ENCODE results near the gene CDC42BPA. TPM values are rescaled to one million over a fixed set of nuclear protein-coding genes. Genes with fewer than 3 reads are reported as not detected.

The CDC42BPA gene
- total RNA-seq, 1 experiment from 2014 or later, result 32.0 TPM

DNA sequence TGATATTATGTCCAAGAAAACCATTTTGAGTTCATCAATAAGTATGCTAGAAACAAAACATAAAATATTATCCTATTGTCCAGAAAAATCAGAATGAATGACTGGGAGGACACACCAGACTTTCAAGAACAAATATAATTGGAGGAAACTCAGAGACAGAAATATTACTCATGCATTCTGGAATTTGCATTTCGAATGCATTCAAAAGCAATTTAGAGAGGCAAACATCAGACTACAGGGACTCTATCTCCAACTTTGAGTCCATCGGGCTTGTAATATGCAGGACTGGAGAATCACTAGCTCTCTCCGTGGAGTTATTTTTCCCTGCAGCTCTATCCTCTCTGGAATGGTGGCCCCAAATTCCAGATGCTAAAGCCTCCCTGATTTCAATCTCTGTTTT is 161.8 kb downstream of the CDC42BPA start:
- Histone ChIP-seq H3K36me3 (ENCODE audit: low read depth, low read length) (0 out of 2 replicates have a peak, but pooled peaks cover 4% of the 10 kb centered on the region), H3K9ac (ENCODE audit: low read length) (no peak overlapping the region), H3K4me3 (ENCODE audit: low read length) (no peak overlapping the region), H3F3A (ENCODE audit: low read length, unreplicated experiment) (no peaks in the 10 kb centered on the region), H3K4me1 (ENCODE audit: insufficient read depth, low read length) (peaks cover 11% of the 10 kb centered on the region; the same call in 1 of the 2 replicates), H3K27me3 (ENCODE audit: low read length) (no peaks in the 10 kb centered on the region), H3K27ac (ENCODE audit: low read length) (no peak overlapping the region), H4K20me1 (ENCODE audit: low read length) (no peaks in the 10 kb centered on the region), H3K9me2 (replicated peaks; ENCODE audit: low read length) (no peaks in the 10 kb centered on the region), H3K9me3 (ENCODE audit: low read length) (no peaks in the 10 kb centered on the region), H3K79me2 (ENCODE audit: low read length) (no peaks in the 10 kb centered on the region), H3K4me2 (ENCODE audit: low read length) (no peak overlapping the region), H2AFZ (ENCODE audit: low read length) (no peak overlapping the region)
- CTCF ChIA-PET, result no interaction called here
- intact Hi-C loops (cut with micrococcal nuclease), result no loop called here
- POLR2A ChIA-PET (ENCODE audit: unreplicated experiment), result no interaction called here
- DNase-seq (no peak), ATAC-seq (no peak)
- BruUV-seq (replicated peaks), result no TSS peak
- TF ChIP-seq EZH2 (IDR thresholded peaks at IDR 0.05; ENCODE audit: low read length, unreplicated experiment) (no peak), EZH2phosphoT487 (IDR thresholded peaks at IDR 0.05; ENCODE audit: borderline replicate concordance, low read length) (no peak)
- TF ChIP-seq, protein P1, sequence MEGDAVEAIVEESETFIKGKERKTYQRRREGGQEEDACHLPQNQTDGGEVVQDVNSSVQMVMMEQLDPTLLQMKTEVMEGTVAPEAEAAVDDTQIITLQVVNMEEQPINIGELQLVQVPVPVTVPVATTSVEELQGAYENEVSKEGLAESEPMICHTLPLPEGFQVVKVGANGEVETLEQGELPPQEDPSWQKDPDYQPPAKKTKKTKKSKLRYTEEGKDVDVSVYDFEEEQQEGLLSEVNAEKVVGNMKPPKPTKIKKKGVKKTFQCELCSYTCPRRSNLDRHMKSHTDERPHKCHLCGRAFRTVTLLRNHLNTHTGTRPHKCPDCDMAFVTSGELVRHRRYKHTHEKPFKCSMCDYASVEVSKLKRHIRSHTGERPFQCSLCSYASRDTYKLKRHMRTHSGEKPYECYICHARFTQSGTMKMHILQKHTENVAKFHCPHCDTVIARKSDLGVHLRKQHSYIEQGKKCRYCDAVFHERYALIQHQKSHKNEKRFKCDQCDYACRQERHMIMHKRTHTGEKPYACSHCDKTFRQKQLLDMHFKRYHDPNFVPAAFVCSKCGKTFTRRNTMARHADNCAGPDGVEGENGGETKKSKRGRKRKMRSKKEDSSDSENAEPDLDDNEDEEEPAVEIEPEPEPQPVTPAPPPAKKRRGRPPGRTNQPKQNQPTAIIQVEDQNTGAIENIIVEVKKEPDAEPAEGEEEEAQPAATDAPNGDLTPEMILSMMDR (conservative IDR thresholded peaks at IDR 0.05; ENCODE audit: low read depth, low read length), result no peak

DNA sequence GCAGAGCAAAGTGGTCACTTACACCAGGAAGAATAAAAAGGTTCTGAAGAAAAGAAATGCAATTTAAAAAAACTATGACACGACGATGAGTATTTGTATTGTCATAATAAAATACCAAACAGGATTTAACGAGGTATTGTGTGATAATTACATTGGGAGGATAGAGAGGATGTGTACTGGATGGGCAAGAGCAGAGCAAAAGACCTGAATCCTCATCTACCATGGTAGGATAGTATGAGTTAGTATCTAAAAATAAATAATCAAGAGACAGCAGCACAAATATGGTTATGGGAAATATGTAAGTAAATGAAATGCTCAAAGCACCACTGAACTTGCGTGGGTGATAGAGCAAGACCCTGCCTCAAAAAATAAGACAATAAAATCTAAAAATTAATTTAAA is 162.6 kb downstream of the CDC42BPA start:
- no peak overlapping the region for H3K4me3 ChIP-seq (ENCODE audit: low read length)
- H3K27me3 ChIP-seq (ENCODE audit: low read length), result no peaks in the 10 kb centered on the region
- TF ChIP-seq EZH2 (IDR thresholded peaks at IDR 0.05; ENCODE audit: low read length, unreplicated experiment) (no peak), EZH2phosphoT487 (IDR thresholded peaks at IDR 0.05; ENCODE audit: borderline replicate concordance, low read length) (no peak)
- TF ChIP-seq, protein P1 (conservative IDR thresholded peaks at IDR 0.05; ENCODE audit: low read depth, low read length), result no peak
- peak overlapping the region; percentile 5; the same call in 1 of the 2 replicates for H3K4me2 ChIP-seq (ENCODE audit: low read length)
- no peaks in the 10 kb centered on the region for H3F3A ChIP-seq (ENCODE audit: low read length, unreplicated experiment)
- H3K79me2 ChIP-seq (ENCODE audit: low read length), result no peaks in the 10 kb centered on the region
- intact Hi-C loops (cut with micrococcal nuclease), result no loop called here
- BruUV-seq (replicated peaks), result no TSS peak
- CTCF ChIA-PET, result no interaction called here
- H3K4me1 ChIP-seq (ENCODE audit: insufficient read depth, low read length), result peaks cover 11% of the 10 kb centered on the region; the same call in 1 of the 2 replicates
- no peak overlapping the region for H3K9ac ChIP-seq (ENCODE audit: low read length)
- POLR2A ChIA-PET (ENCODE audit: unreplicated experiment), result no interaction called here
- H2AFZ ChIP-seq (ENCODE audit: low read length), result no peak overlapping the region
- H3K36me3 ChIP-seq (ENCODE audit: low read depth, low read length), result 0 out of 2 replicates have a peak, but pooled peaks cover 4% of the 10 kb centered on the region
- no peak overlapping the region for H3K27ac ChIP-seq (ENCODE audit: low read length)
- peak; percentile 52 for ATAC-seq
- DNase-seq, result no peak
- no peaks in the 10 kb centered on the region for H3K9me2 ChIP-seq (replicated peaks; ENCODE audit: low read length)
- H3K9me3 ChIP-seq (ENCODE audit: low read length), result no peaks in the 10 kb centered on the region
- no peaks in the 10 kb centered on the region for H4K20me1 ChIP-seq (ENCODE audit: low read length)

DNA sequence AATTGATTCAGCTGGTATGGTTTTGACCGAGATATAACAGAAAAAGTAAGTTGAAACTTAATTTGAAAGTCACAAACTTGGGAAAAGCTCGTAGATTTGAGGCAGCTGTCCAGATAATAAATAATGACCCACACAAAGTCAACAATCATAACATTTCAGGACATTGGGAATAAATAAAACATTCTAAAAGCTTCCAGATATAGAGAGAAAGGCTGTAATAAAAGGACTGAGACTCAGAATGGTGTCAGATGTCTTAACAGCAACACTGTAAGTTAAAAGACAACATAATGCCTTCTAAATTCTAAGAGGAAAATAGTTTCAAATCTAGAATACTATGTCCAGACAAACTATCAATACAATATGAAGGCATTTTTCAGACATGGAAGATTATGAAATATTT is 163.3 kb downstream of the CDC42BPA start:
- H3K9me2 ChIP-seq (replicated peaks; ENCODE audit: low read length), result no peaks in the 10 kb centered on the region
- H2AFZ ChIP-seq (ENCODE audit: low read length), result no peak overlapping the region
- H3K27ac ChIP-seq (ENCODE audit: low read length), result peak overlapping the region; percentile 3; the same call in 1 of the 2 replicates
- H3K9me3 ChIP-seq (ENCODE audit: low read length), result no peaks in the 10 kb centered on the region
- no peak overlapping the region for H3K4me3 ChIP-seq (ENCODE audit: low read length)
- H3K4me2 ChIP-seq (ENCODE audit: low read length), result peak overlapping the region; percentile 5
- CTCF ChIA-PET, result interaction anchor here (0.5 kb wide), 1 partner anchor 38 kb away, joined by 3 read pairs; no protein-coding TSS in a partner anchor
- no TSS peak for BruUV-seq (replicated peaks)
- no peaks in the 10 kb centered on the region for H3K79me2 ChIP-seq (ENCODE audit: low read length)
- peak; percentile 93 for ATAC-seq
- TF ChIP-seq, protein P1 (conservative IDR thresholded peaks at IDR 0.05; ENCODE audit: low read depth, low read length), result no peak
- TF ChIP-seq EZH2 (IDR thresholded peaks at IDR 0.05; ENCODE audit: low read length, unreplicated experiment), result no peak
- no peak for TF ChIP-seq EZH2phosphoT487 (IDR thresholded peaks at IDR 0.05; ENCODE audit: borderline replicate concordance, low read length)
- 0 out of 2 replicates have a peak, but pooled peaks cover 2% of the 10 kb centered on the region for H3K36me3 ChIP-seq (ENCODE audit: low read depth, low read length)
- POLR2A ChIA-PET (ENCODE audit: unreplicated experiment), result interaction anchor here (0.6 to 0.7 kb wide), 3 partner anchors 11 to 307 kb away, joined by 3 read pairs; no protein-coding TSS in a partner anchor
- no peaks in the 10 kb centered on the region for H3K27me3 ChIP-seq (ENCODE audit: low read length)
- peak; percentile 34 for DNase-seq
- no peaks in the 10 kb centered on the region for H4K20me1 ChIP-seq (ENCODE audit: low read length)
- peaks cover 11% of the 10 kb centered on the region; the same call in 1 of the 2 replicates for H3K4me1 ChIP-seq (ENCODE audit: insufficient read depth, low read length)
- no peak overlapping the region for H3K9ac ChIP-seq (ENCODE audit: low read length)
- no peaks in the 10 kb centered on the region for H3F3A ChIP-seq (ENCODE audit: low read length, unreplicated experiment)
- intact Hi-C loops (cut with micrococcal nuclease), result no loop called here
